Heart left ventricle (tissue), 16 donors: ENCODE data around the gene PPIE. TPM values are rescaled to one million over a fixed set of nuclear protein-coding genes. Genes with fewer than 3 reads are reported as not detected.

ENCODE experiments used
- ATAC-seq, 4 donors: fragments of 200-7000 bp; cut with Tn5 transposase; one replicate each; pipeline ENCODE4 v1.9.1; 2020 to 2022; ENCODE audit warnings: moderate library complexity in 4 of 4, mild to moderate bottlenecking in 3 of 4, moderate number of reproducible peaks in 1 of 4
- DNase-seq, 5 donors: peaks; one replicate each; pipeline ENCODE4 v3.0.0-alpha.2; 2020
- H3K27ac ChIP-seq, 12 donors: fragments of 200-600 bp; sonication (generic) in 4 of 12; one replicate each; pipeline versions ENCODE4 v1.5.0 to v1.8.0; 2016 to 2022; ENCODE audit warnings: mild to moderate bottlenecking in 2 of 12
- H3K27me3 ChIP-seq, 9 donors: fragments of 200-600 bp; sonication (generic) in 2 of 9; one replicate each; pipeline versions ENCODE4 v1.5.1 to v1.8.0; 2016 to 2022; ENCODE audit warnings: mild to moderate bottlenecking in 3 of 9
- H3K36me3 ChIP-seq, 9 donors: fragments of 200-600 bp; sonication (generic) in 2 of 9; one replicate each; pipeline versions ENCODE4 v1.5.0 to v1.8.0; 2018 to 2022; ENCODE audit warnings: mild to moderate bottlenecking in 2 of 9
- H3K4me1 ChIP-seq, 12 donors: fragments of 200-600 bp; sonication (generic) in 4 of 12; one replicate each; pipeline versions ENCODE4 v1.5.0 to v1.8.0; 2016 to 2022; ENCODE audit warnings: mild to moderate bottlenecking in 3 of 12
- H3K4me3 ChIP-seq, 12 donors: fragments of 200-600 bp; sonication (generic) in 4 of 12; one replicate each; pipeline versions ENCODE4 v1.5.0 to v1.8.0; 2017 to 2022; ENCODE audit warnings: mild to moderate bottlenecking in 9 of 12, moderate library complexity in 4 of 12
- H3K9me3 ChIP-seq, 12 donors: fragments of 200-600 bp; sonication (generic) in 4 of 12; one replicate each; pipeline versions ENCODE4 v1.5.0 to v1.8.0; 2016 to 2022; ENCODE audit warnings: mild to moderate bottlenecking in 1 of 12
- POLR2A ChIP-seq, 2 donors: fragments of 450-650 bp; IDR thresholded peaks; one replicate each; pipeline ENCODE4 v1.6.1; 2017; ENCODE audit warnings: antibody characterized with exemption in 2 of 2, mild to moderate bottlenecking in 2 of 2, moderate library complexity in 2 of 2
- WGBS, 4 donors: extraction: QIAGEN DNeasy Blood & Tissue Kit in 2 of 4; methylation state at CpG; one replicate each; pipeline versions ENCODE4 v1.1.5 to v1.1.7; 2013 to 2018; 5-methylcytosine and 5-hydroxymethylcytosine counted together
- intact Hi-C, 10 donors: fragments of 100-400 bp; cut with DNase I; formaldehyde crosslinking; loops; one replicate each; pipeline versions ENCODE4 v1.11.1 to v1.14.2; 2022
- polyA plus RNA-seq, 2 donors: library from polyadenylated mRNA; stranded (reverse); fragments of 200-250 nt; gene quantifications; one replicate each; pipeline ENCODE4 v1.2.3, GENCODE V29; 2013
- total RNA-seq, 9 donors: library from RNA; depleted of rRNA in 2 of 9; stranded (reverse); fragments of >200 nt in 2 of 9; fragmentation: NEBNext Ultra II Directional in 3 of 9; extraction: Animal tissue kit (Norgen Biotek cat#: 25700) in 3 of 9; gene quantifications; one replicate each; pipeline versions ENCODE4 v1.1.0 to v1.2.4, GENCODE V29; 2016 to 2023
- TF ChIP-seq, protein P1 (sequence below), 12 donors: fragments of 200-600 bp; sonication (generic) in 4 of 12; IDR thresholded peaks; one replicate each; pipeline versions ENCODE4 v1.5.0 to v1.8.0; 2018 to 2022; ENCODE audit warnings: antibody characterized with exemption in 12 of 12, mild to moderate bottlenecking in 5 of 12
- donor health status: ischemic (EF 13 %, LVEDD 7.1; RV severe dilation, severe dysfunction).
- donor health status: healthy with polysubstance abuse.
- donor health status: DM: no; HTN: yes; CAD: no.
- donor health status: DM: no; HTN: no; CAD: no.
- donor health status: ischemic (EF 25% LVEDD 6.9; RV normal size, moderate dysfunction).
- donor health status: ischemic (EF 25% LVEDD 5.7; RV mildly dilated, moderate dysfunction).
- donor health status: healthy.
- donor health status: DM: yes; HTN: yes; CAD: no.
- donor health status: ischemic (EF 35%, LVEDD 5.7; RV mildly dilated, moderate dysfunction).
- donor health status: nonischemic (EF 11% LVEDD 7.7; RV severe dilation, severe dysfunction).
- donor health status: DM: yes; HTN: yes; CAD: no.
- donor health status: PGD.
- donor health status: ischemic (EF 29% LVEDD 5.4; RV normal size, mild dysfunction).
- donor health status: nonischemic (EF 23%, LVEDD 6.1; RV moderate dilation, normal function).

The PPIE gene
- total and polyA plus RNA-seq, 11 donors: 22.2 to 45.3 (median 28.2) TPM

DNA sequence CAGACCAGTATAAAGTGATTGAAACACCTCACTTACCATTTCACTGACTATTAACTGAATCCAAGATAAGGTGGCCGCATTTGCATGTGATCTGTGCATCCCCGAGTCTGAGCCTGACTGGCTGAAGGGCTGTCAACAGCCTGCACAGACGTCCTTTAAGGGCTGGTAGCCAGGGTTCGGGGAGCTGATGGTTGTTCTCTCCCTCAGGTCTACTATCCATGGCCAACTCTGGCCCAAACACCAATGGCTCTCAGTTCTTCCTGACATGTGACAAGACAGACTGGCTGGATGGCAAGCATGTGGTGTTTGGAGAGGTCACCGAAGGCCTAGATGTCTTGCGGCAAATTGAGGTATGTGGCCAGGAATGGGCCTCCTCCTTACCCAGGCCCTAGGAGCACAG lies 14.0 kb downstream of the PPIE start:
- Histone ChIP-seq H3K27me3 (no peaks in the 10 kb centered on the region), H3K36me3 (peaks cover 4 to 100% (median 98%) of the 10 kb centered on the region in 9 donors), H3K4me3 (no peak overlapping the region), H3K27ac (no peak overlapping the region), H3K4me1 (peaks cover 0 to 8% (median 0%) of the 10 kb centered on the region in 12 donors), H3K9me3 (no peaks in the 10 kb centered on the region)
- 85 to 89% (median 86%) methylated on average over 6 of the region's 6 CpGs for WGBS, 4 donors
- DNase-seq (no peak), ATAC-seq (no peak)
- intact Hi-C loops: no loop called here
- no peak for TF ChIP-seq POLR2A (IDR thresholded peaks at IDR 0.05)

DNA sequence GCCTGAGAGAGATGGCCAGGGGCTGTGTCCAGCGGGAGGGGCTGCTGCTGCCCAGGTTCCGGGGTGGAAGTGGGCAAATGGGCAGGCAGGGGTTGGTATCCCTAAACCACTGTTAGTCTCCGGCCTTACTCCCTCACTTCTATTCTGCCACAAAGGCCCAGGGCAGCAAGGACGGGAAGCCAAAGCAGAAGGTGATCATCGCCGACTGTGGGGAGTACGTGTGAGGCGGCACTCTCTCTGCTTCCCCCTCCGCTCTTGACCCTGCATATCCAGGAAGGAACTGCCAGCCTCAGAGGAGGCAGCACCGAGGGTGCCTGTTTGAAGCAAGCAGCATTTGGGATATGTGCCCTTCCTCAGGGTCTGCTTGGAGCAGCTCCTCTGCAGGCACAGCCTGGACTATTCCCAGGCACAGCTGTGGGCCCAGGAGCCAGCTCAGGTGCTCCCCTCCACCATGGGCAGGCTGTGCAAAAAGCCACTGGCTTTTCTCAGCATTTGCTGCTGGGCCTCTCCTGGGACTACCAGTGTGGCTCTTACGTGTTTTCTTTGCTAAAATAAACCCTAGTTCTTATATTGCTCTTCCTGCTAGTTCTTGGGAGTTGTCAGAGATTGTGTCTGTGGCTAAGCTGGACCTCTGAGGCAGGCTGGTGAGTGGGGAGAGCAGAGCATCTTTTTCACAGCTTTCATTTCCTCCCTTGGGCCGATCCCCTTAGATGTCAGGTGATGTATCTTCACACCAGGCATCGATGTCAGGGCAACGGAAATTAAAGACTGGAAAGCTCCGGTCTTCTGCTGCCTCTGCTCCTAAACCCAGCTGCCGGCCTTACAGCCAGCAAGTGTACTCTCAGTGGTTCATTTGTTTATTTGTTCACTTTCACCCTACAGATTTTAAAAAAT lies 14.7 kb downstream of the PPIE start:
- TF ChIP-seq, protein P1, sequence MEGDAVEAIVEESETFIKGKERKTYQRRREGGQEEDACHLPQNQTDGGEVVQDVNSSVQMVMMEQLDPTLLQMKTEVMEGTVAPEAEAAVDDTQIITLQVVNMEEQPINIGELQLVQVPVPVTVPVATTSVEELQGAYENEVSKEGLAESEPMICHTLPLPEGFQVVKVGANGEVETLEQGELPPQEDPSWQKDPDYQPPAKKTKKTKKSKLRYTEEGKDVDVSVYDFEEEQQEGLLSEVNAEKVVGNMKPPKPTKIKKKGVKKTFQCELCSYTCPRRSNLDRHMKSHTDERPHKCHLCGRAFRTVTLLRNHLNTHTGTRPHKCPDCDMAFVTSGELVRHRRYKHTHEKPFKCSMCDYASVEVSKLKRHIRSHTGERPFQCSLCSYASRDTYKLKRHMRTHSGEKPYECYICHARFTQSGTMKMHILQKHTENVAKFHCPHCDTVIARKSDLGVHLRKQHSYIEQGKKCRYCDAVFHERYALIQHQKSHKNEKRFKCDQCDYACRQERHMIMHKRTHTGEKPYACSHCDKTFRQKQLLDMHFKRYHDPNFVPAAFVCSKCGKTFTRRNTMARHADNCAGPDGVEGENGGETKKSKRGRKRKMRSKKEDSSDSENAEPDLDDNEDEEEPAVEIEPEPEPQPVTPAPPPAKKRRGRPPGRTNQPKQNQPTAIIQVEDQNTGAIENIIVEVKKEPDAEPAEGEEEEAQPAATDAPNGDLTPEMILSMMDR (IDR thresholded peaks at IDR 0.05): no peak
- TF ChIP-seq POLR2A (IDR thresholded peaks at IDR 0.05): no peak
- no peak overlapping the region for H3K27ac ChIP-seq
- no peak overlapping the region for H3K4me3 ChIP-seq
- peaks cover 4 to 100% (median 98%) of the 10 kb centered on the region in 9 donors for H3K36me3 ChIP-seq
- no peak for ATAC-seq
- H3K4me1 ChIP-seq: peaks cover 0 to 8% (median 0%) of the 10 kb centered on the region in 12 donors
- no peaks in the 10 kb centered on the region for H3K27me3 ChIP-seq
- no peak for DNase-seq
- H3K9me3 ChIP-seq: no peaks in the 10 kb centered on the region
- intact Hi-C loops: no loop called here
- 91 to 97% (median 92%) methylated on average over 16 of the region's 16 CpGs for WGBS, 4 donors

DNA sequence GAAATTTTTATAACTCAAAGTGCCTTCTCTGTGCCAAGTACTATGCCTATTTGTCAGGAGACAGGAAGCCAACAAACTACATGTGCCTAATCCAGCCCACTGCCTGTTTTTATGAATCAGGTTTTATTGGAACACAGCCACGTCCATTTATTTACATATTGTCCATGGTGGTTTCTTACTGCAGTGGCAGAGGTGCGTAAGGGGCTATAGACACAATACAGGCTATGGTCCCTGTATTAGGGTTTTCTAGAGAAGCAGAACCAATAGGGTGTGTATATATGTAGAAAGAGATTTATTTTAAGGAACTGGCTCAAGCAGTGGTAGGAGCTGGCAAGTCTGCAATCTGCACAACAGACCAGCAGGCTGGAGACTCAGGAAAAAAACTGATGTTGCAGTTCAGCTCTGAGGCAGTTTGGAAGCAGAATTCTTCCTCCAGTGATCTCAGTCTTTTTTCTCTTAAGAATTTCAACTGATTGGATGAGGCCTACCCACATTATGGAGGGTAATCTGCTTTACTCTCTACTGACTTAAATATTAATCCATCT lies 15.4 kb downstream of the PPIE start:
- peak overlapping the region in 1 of 12 donors; percentile 39 for H3K27ac ChIP-seq

DNA sequence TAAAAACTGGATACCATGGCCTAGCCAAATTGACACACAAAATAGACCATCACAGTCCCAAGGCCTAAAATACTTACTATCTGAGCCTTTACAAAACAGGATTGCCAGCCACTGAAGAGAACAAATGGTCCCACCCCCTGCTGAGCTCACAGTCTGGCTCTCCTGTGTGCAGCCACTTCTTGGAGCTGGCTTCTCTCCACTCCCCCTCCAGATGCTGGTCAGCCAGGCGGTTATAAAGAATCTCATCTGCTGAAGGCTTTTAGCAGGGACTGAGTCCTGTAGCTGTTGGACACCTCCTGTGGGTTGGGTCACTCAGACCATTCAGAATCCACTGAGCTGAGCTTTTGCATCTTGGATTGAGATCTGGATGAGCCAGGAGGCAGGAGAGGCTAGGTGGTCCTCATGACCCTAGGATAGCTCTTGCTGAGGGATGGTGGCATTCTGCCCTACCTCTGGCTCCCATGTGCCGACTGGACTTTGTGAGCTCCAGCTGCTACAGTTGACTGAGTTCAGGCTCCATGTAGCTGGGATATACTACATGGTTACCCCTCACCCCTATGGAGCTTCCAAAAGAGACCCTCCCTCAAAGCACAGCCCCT lies 16.3 kb downstream of the PPIE start:
- peaks cover 0 to 96% (median 87%) of the 10 kb centered on the region in 9 donors for H3K36me3 ChIP-seq
- intact Hi-C loops: loop anchor here in 1 of 10 donors (5.0 kb wide), 1 partner anchor 662 kb away; no protein-coding TSS in a partner anchor
- no peak overlapping the region for H3K4me3 ChIP-seq
- 49 to 76% (median 64%) methylated on average over 2 of the region's 2 CpGs for WGBS, 4 donors
- H3K27ac ChIP-seq: peak overlapping the region in 2 of 12 donors; percentile 32 to 39
- no peaks in the 10 kb centered on the region for H3K9me3 ChIP-seq
- no peaks in the 10 kb centered on the region for H3K27me3 ChIP-seq
- H3K4me1 ChIP-seq: peaks cover 0 to 8% (median 0%) of the 10 kb centered on the region in 12 donors
- TF ChIP-seq POLR2A (IDR thresholded peaks at IDR 0.05): no peak
- TF ChIP-seq, protein P1 (IDR thresholded peaks at IDR 0.05): no peak
- DNase-seq: no peak
- peak; percentile 67 to 81 (median 79) for ATAC-seq

More for the DNA sequence above, 15.4 kb downstream of the PPIE start:
- ATAC-seq: no peak
- TF ChIP-seq, protein P1 (IDR thresholded peaks at IDR 0.05): no peak
- TF ChIP-seq POLR2A (IDR thresholded peaks at IDR 0.05): no peak
- Histone ChIP-seq H3K4me1 (peaks cover 0 to 8% (median 0%) of the 10 kb centered on the region in 12 donors), H3K27me3 (no peaks in the 10 kb centered on the region), H3K36me3 (peaks cover 4 to 98% (median 95%) of the 10 kb centered on the region in 9 donors), H3K9me3 (no peaks in the 10 kb centered on the region), H3K4me3 (no peak overlapping the region)
- no peak for DNase-seq
- intact Hi-C loops: no loop called here
- 80 to 88% (median 82%) methylated on average over 2 of the region's 2 CpGs for WGBS, 4 donors
